Kidney (tissue), 14 donors: Measurements from ENCODE around the gene TMEM121. TPM values are rescaled to one million over a fixed set of nuclear protein-coding genes. Genes with fewer than 3 reads are reported as not detected.
"Not testable (repeated sequence)": the region's sequence is repeated elsewhere in the genome, so short reads cannot be mapped to it uniquely, and the experiment has no call there.

Source experiments
- DNase-seq, 5 donors: peaks; one replicate each; pipeline ENCODE4 v3.0.0-alpha.2; 2013 to 2020
- FAIRE-seq: peaks from 2 replicates; lab custom pipeline; 2012; peaks lifted over from hg19 to GRCh38; lab: Jason Lieb, UNC
- H3K27ac ChIP-seq, 2 donors: one replicate each; pipeline ENCODE4 v1.7.0; 2013; ENCODE audit warnings: low read depth in 2 of 2, low read length in 2 of 2, inconsistent platforms in 1 of 2
- H3K27me3 ChIP-seq: one replicate; pipeline ENCODE4 v1.7.1; 2013; ENCODE audit warnings: low read length, inconsistent platforms; ENCODE audit not compliant: control insufficient read depth, insufficient read depth
- H3K36me3 ChIP-seq, 3 donors: one replicate each; pipeline versions ENCODE4 v1.7.0 to v1.7.1; 2013; ENCODE audit warnings: low read length in 3 of 3, control low read depth in 1 of 3, inconsistent platforms in 1 of 3; ENCODE audit not compliant: insufficient read depth in 3 of 3, control insufficient read depth in 2 of 3
- H3K4me1 ChIP-seq, 3 donors: one replicate each; pipeline versions ENCODE4 v1.7.0 to v1.7.1; 2013; ENCODE audit warnings: low read length in 3 of 3, inconsistent platforms in 1 of 3, low read depth in 1 of 3; ENCODE audit not compliant: control insufficient read depth in 2 of 3, insufficient read depth in 2 of 3
- H3K4me3 ChIP-seq, 3 donors: one replicate each; pipeline versions ENCODE4 v1.7.0 to v1.8.1; 2013; ENCODE audit warnings: low read length in 3 of 3, control low read depth in 1 of 3, inconsistent platforms in 1 of 3
- H3K9ac ChIP-seq, 3 donors: one replicate each; pipeline versions ENCODE4 v1.7.0 to v1.7.1; 2013; ENCODE audit warnings: low read length in 3 of 3, control low read depth in 1 of 3, inconsistent platforms in 1 of 3
- H3K9me3 ChIP-seq, 3 donors: one replicate each; pipeline versions ENCODE4 v1.7.0 to v1.7.1; 2013; ENCODE audit warnings: low read length in 3 of 3, control low read depth in 1 of 3, inconsistent platforms in 1 of 3; ENCODE audit not compliant: control insufficient read depth in 2 of 3, insufficient read depth in 1 of 3
- CTCF ChIP-seq: IDR thresholded peaks from 3 replicates; pipeline ENCODE4 v1.5.1; 2012; ENCODE audit warnings: mild to moderate bottlenecking, moderate library complexity, borderline replicate concordance; ENCODE audit not compliant: insufficient read depth; ENCODE audit errors: extremely low read depth
- intact Hi-C: fragments of 100-400 bp; cut with DNase I; formaldehyde crosslinking; loops from one replicate; pipeline ENCODE4 v1.11.1; 2022
- polyA plus RNA-seq: library from polyadenylated mRNA; stranded (reverse); fragments of 350-450 nt; fragmentation: Illumina TruSeq; extraction: RNeasy Lipid Tissue Mini Kit (QIAGEN cat#74804); gene quantifications from one replicate; pipeline ENCODE4 v1.2.3, GENCODE V29; 2014; ENCODE audit warnings: low read depth, low replicate concordance; ENCODE audit not compliant: insufficient read depth
- total RNA-seq: library from RNA; stranded (reverse); fragmentation: NEBNext Ultra II Directional; extraction: Animal tissue kit (Norgen Biotek cat#: 25700); gene quantifications from one replicate; pipeline ENCODE4 v1.2.1, GENCODE V29; 2021
- donor health status: control.
- donor health status: control.
- donor health status: control.
- donor health status: control.
- donor health status: control.
- donor health status: DM: yes; HTN: yes; CAD: no.
- donor health status: Normal renal cell carcinoma (clear cell type).

The TMEM121 gene
- total and polyA plus RNA-seq, 2 donors from 2014 or later = 3.1 to 4.1 TPM

GRCh38 chr14:105541218-105541875 lies 15.0 kb downstream of the TMEM121 start:
- TF ChIP-seq CTCF = no peak
- H3K9me3 ChIP-seq = peaks cover 0 to 12% (median 0%) of the 10 kb centered on the region in 3 donors
- no peak overlapping the region for H3K4me3 ChIP-seq
- FAIRE-seq (no peak), DNase-seq (no peak)
- no peaks in the 10 kb centered on the region for H3K27me3 ChIP-seq
- intact Hi-C loops = no loop called here
- no peak overlapping the region for H3K9ac ChIP-seq
- no peak overlapping the region for H3K27ac ChIP-seq
- H3K36me3 ChIP-seq = no peaks in the 10 kb centered on the region
- H3K4me1 ChIP-seq = no peaks in the 10 kb centered on the region

GRCh38 chr14:105545676-105546075 lies 19.3 kb downstream of the TMEM121 start:
- H3K9ac ChIP-seq, intact Hi-C loops, H3K27ac ChIP-seq, FAIRE-seq, H3K4me1 ChIP-seq, H3K27me3 ChIP-seq, DNase-seq, H3K36me3 ChIP-seq, H3K4me3 ChIP-seq: not testable (repeated sequence)
- peaks cover 0 to 12% (median 0%) of the 10 kb centered on the region in 3 donors for H3K9me3 ChIP-seq

- intact Hi-C loops, H3K27ac ChIP-seq, H3K9ac ChIP-seq, H3K36me3 ChIP-seq, DNase-seq, H3K4me1 ChIP-seq, H3K4me3 ChIP-seq, H3K27me3 ChIP-seq, FAIRE-seq: not testable (repeated sequence)
- peaks cover 0 to 12% (median 0%) of the 10 kb centered on the region in 3 donors for H3K9me3 ChIP-seq
Measured at GRCh38 chr14:105546410-105546809, 20.0 kb downstream of the TMEM121 start.

- H3K36me3 ChIP-seq, H3K9ac ChIP-seq, H3K27me3 ChIP-seq, H3K27ac ChIP-seq, H3K4me1 ChIP-seq, DNase-seq, H3K4me3 ChIP-seq, FAIRE-seq, intact Hi-C loops: not testable (repeated sequence)
- peaks cover 0 to 12% (median 0%) of the 10 kb centered on the region in 3 donors for H3K9me3 ChIP-seq
Measured at GRCh38 chr14:105547072-105547471, 20.7 kb downstream of the TMEM121 start.

- no peak for TF ChIP-seq CTCF
- intact Hi-C loops = no loop called here
- Histone ChIP-seq H3K9ac (no peak overlapping the region), H3K4me1 (no peaks in the 10 kb centered on the region), H3K27ac (no peak overlapping the region), H3K4me3 (no peak overlapping the region), H3K9me3 (peaks cover 0 to 12% (median 0%) of the 10 kb centered on the region in 3 donors), H3K36me3 (no peaks in the 10 kb centered on the region), H3K27me3 (no peaks in the 10 kb centered on the region)
- DNase-seq (no peak), FAIRE-seq (no peak)
Measured at GRCh38 chr14:105547741-105548169, 21.4 kb downstream of the TMEM121 start.
